VCaP (cell line): ENCODE results near the gene OR8B2.

Experiments used
- H3K27ac ChIP-seq: fragments of 450-650 bp; 2 replicates; pipeline ENCODE4 v1.5.1; 2017
- CTCF ChIP-seq: fragments of 450-650 bp; conservative IDR thresholded peaks from 2 replicates; pipeline ENCODE4 v1.5.1; 2017; ENCODE audit warnings: mild to moderate bottlenecking, moderate library complexity

OR8B2 gene

GRCh38 chr11:124344346-124344745 lies 40.0 kb downstream of the OR8B2 start:
- H3K27ac ChIP-seq = no peak overlapping the region
- no peak for TF ChIP-seq CTCF

GRCh38 chr11:124340142-124340447 lies 44.2 kb downstream of the OR8B2 start:
- H3K27ac ChIP-seq = no peak overlapping the region
- TF ChIP-seq CTCF = no peak

GRCh38 chr11:124339396-124340141 lies 44.7 kb downstream of the OR8B2 start:
- no peak for TF ChIP-seq CTCF
- no peak overlapping the region for H3K27ac ChIP-seq
